ENCODE results near the gene CYTH1.

DNA sequence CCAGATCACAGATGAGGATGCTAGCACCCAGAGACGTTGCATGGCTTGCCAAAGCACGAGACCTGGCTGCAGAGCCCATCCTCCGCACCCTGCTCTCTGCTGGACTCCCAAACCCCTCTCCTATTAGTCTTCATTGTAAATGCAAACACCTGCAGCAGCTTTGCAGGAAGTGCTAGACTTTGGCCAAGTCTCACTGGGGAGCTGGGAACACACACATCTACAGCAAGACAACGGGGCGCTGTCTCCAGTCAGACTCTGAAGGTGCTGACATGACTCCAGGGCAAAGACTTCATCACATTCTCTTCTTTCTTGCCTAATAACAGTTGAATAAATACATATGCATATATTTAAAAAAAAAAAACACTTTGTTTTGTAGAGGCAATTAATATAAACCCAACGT lies 43.8 kb downstream of the CYTH1 start:
- TF ChIP-seq CTCF (conservative IDR thresholded peaks at IDR 0.05) = no peak
- no peak for TF ChIP-seq EZH2 (IDR thresholded peaks at IDR 0.05; ENCODE audit: low read depth)
